PC-9 (cell line): Measurements from ENCODE around the gene NFKBIA. TPM values are rescaled to one million over a fixed set of nuclear protein-coding genes. Genes with fewer than 3 reads are reported as not detected.
"Not testable (repeated sequence)": the region's sequence is repeated elsewhere in the genome, so short reads cannot be mapped to it uniquely, and the experiment has no call there.

Experiments used
- BruUV-seq: library from RNA; stranded (reverse); fragments of 400-500 nt; replicated peaks from 2 replicates; lab custom pipeline; 2021; lab: Mats Ljungman, UMichigan
- CTCF ChIA-PET: fragments of 300-600 bp; sonication (Branson Sonifier 250); formaldehyde crosslinking; loops from one replicate; lab custom pipeline; 2022; ENCODE audit warnings: antibody characterized with exemption; lab: Charles Lee
- POLR2A ChIA-PET: fragments of 300-600 bp; sonication (Branson Sonifier 250); formaldehyde crosslinking; loops from one replicate; lab custom pipeline; 2022; ENCODE audit warnings: antibody characterized with exemption; ENCODE audit not compliant: unreplicated experiment; lab: Charles Lee
- DNase-seq, 2 experiments: peaks; one replicate each; pipeline versions ENCODE4 v3.0.0 to v3.0.0-alpha.2; 2015 to 2022; ENCODE audit warnings: mixed read lengths in 1 of 2
- H2AFZ ChIP-seq: fragments of 200-600 bp; sonication (generic); 2 replicates; pipeline ENCODE4 v1.8.1; 2017; ENCODE audit warnings: antibody characterized with exemption
- H3F3A ChIP-seq: fragments of 200-600 bp; sonication (generic); 2 replicates; pipeline ENCODE4 v1.8.1; 2017; ENCODE audit warnings: antibody characterized with exemption, mild to moderate bottlenecking, low read depth; ENCODE audit not compliant: insufficient read depth
- H3K27ac ChIP-seq: fragments of 200-600 bp; sonication (generic); 2 replicates; pipeline ENCODE4 v1.6.1; 2016; ENCODE audit warnings: mixed run types
- H3K27me3 ChIP-seq: fragments of 200-600 bp; sonication (generic); 2 replicates; pipeline ENCODE4 v1.6.1; 2016; ENCODE audit warnings: low read depth, mixed run types; ENCODE audit not compliant: insufficient read depth
- H3K36me3 ChIP-seq: fragments of 200-600 bp; sonication (generic); 2 replicates; pipeline ENCODE4 v1.6.1; 2016; ENCODE audit warnings: low read depth, mixed run types
- H3K4me1 ChIP-seq: fragments of 200-600 bp; sonication (generic); replicated peaks from 2 replicates; pipeline ENCODE4 v1.6.1; 2016; ENCODE audit warnings: mixed run types; ENCODE audit not compliant: insufficient read depth
- H3K4me2 ChIP-seq: fragments of 200-600 bp; sonication (generic); 2 replicates; pipeline ENCODE4 v1.6.1; 2017; ENCODE audit warnings: mixed run types
- H3K4me3 ChIP-seq: fragments of 200-600 bp; sonication (generic); 2 replicates; pipeline ENCODE4 v1.6.1; 2016; ENCODE audit warnings: mixed run types
- H3K79me2 ChIP-seq: fragments of 200-600 bp; sonication (generic); 2 replicates; pipeline ENCODE4 v1.6.1; 2017; ENCODE audit warnings: low read depth, mixed run types
- H3K9me2 ChIP-seq: fragments of 200-600 bp; sonication (generic); 2 replicates; pipeline ENCODE4 v1.8.1; 2017; ENCODE audit warnings: mild to moderate bottlenecking; ENCODE audit not compliant: insufficient read depth
- H3K9me3 ChIP-seq: fragments of 200-600 bp; sonication (generic); 2 replicates; pipeline ENCODE4 v1.8.1; 2016; ENCODE audit warnings: low read depth; ENCODE audit not compliant: insufficient read depth
- H4K20me1 ChIP-seq: fragments of 200-600 bp; sonication (generic); 2 replicates; pipeline ENCODE4 v1.8.1; 2017; ENCODE audit not compliant: insufficient read depth
- EZH2 ChIP-seq: fragments of 200-600 bp; sonication (generic); IDR thresholded peaks from 2 replicates; pipeline ENCODE4 v1.8.0; 2017; ENCODE audit warnings: antibody characterized with exemption, low read depth
- intact Hi-C: fragments of 100-400 bp; cut with micrococcal nuclease; formaldehyde crosslinking; loops from one replicate; pipeline ENCODE4 v1.10.0; 2022; ENCODE audit not compliant: unreplicated experiment
- total RNA-seq: library from RNA; stranded (reverse); gene quantifications from 2 replicates; pipeline ENCODE4 v1.2.3, GENCODE V29; 2021
- TF ChIP-seq, protein P1 (sequence below): fragments of 200-600 bp; sonication (generic); conservative IDR thresholded peaks from 2 replicates; pipeline ENCODE4 v1.6.1; 2017; ENCODE audit warnings: mixed run types, antibody characterized with exemption, mild to moderate bottlenecking, moderate library complexity

NFKBIA gene
- total RNA-seq, 1 experiment from 2014 or later: 34.8 TPM

DNA sequence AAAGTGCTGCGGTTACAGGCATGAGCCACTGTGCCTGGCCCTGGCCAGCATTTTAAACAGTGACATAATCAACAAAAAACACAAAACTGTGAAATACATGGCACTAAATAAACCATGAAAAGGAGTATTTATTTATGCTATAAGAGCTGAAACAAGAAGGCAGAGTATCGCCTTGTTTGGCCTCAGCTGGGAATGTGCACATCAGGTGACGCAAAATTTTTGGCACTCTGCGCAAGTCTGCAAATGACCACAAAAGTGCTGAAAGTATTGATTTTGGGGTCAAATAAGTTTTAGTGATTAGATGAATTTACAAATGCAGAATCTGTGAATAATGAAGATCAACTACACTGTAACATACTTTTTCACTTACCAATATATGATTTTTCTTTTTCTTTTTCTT, 36.6 kb upstream of the NFKBIA start:
- Histone ChIP-seq H3K4me2 (no peak overlapping the region), H3K9me3 (no peaks in the 10 kb centered on the region), H3K9me2 (no peaks in the 10 kb centered on the region), H4K20me1 (no peaks in the 10 kb centered on the region), H3K27me3 (no peaks in the 10 kb centered on the region), H3K79me2 (no peaks in the 10 kb centered on the region), H3K4me3 (no peak overlapping the region), H3K36me3 (no peaks in the 10 kb centered on the region), H3K27ac (no peak overlapping the region), H3K4me1 (no peaks in the 10 kb centered on the region), H3F3A (no peaks in the 10 kb centered on the region), H2AFZ (no peak overlapping the region)
- no peak for DNase-seq
- ChIA-PET CTCF (interaction anchor here (0.5 kb wide), 1 partner anchor 1674 kb away, joined by 7 read pairs; no protein-coding TSS in a partner anchor), POLR2A (interaction anchor here (0.6 kb wide), 1 partner anchor 68 kb away, joined by 3 read pairs; no protein-coding TSS in a partner anchor)
- intact Hi-C loops: no loop called here
- TF ChIP-seq EZH2: no peak
- BruUV-seq: no TSS peak

DNA sequence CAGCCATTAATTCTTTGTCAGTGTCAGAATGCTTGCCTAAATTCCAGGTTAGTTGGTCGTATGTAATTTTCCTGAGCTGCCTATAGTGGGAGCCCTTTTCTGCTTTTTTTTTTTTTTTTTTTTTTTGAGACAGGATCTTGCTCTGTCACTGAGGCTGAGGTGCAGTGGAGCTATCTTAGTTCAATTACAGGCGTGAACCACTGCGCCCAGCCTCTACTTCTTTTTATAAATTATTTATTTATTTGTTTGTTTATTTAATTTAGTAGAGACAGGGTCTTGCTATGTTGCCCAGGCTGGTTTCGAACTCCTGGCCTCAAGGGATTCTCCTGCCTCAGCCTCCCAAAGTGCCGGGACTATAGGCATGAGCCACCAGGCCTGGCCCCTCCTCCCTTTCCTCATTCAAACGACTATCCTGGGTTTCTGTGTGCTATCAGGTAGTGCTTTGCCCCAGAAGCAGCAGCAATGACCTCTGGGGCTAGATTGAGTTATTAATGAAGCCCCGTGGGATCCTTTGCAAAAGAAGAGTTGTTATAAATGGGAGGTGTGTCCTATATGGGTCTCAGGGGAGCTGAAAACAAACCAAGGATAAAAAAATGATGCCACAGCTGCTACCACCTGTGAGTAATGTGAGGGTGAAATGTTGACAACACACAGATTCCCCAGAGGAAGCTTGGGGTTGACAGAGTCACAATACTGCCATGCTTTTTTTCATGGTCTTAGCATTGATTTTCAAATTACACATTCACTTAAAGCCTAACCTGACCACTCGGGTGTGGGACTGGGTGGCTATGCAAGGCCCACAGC, 34.6 kb upstream of the NFKBIA start:
- ChIA-PET CTCF (interaction anchor here (0.6 to 0.8 kb wide), 3 partner anchors 21 to 1840 kb away, joined by 4 to 8 read pairs (median 6); no protein-coding TSS in a partner anchor), POLR2A (interaction anchor here (0.7 kb wide), 1 partner anchor 36 kb away, joined by 3 read pairs; no protein-coding TSS in a partner anchor)
- H3K4me1 ChIP-seq: no peaks in the 10 kb centered on the region
- no peak overlapping the region for H3K27ac ChIP-seq
- no peak overlapping the region for H3K4me2 ChIP-seq
- no peaks in the 10 kb centered on the region for H3K27me3 ChIP-seq
- BruUV-seq: no TSS peak
- H3K36me3 ChIP-seq: no peaks in the 10 kb centered on the region
- no peaks in the 10 kb centered on the region for H3K9me3 ChIP-seq
- no peaks in the 10 kb centered on the region for H3K9me2 ChIP-seq
- H4K20me1 ChIP-seq: no peaks in the 10 kb centered on the region
- intact Hi-C loops: no loop called here
- H3K79me2 ChIP-seq: no peaks in the 10 kb centered on the region
- DNase-seq: no peak
- TF ChIP-seq, protein P1, sequence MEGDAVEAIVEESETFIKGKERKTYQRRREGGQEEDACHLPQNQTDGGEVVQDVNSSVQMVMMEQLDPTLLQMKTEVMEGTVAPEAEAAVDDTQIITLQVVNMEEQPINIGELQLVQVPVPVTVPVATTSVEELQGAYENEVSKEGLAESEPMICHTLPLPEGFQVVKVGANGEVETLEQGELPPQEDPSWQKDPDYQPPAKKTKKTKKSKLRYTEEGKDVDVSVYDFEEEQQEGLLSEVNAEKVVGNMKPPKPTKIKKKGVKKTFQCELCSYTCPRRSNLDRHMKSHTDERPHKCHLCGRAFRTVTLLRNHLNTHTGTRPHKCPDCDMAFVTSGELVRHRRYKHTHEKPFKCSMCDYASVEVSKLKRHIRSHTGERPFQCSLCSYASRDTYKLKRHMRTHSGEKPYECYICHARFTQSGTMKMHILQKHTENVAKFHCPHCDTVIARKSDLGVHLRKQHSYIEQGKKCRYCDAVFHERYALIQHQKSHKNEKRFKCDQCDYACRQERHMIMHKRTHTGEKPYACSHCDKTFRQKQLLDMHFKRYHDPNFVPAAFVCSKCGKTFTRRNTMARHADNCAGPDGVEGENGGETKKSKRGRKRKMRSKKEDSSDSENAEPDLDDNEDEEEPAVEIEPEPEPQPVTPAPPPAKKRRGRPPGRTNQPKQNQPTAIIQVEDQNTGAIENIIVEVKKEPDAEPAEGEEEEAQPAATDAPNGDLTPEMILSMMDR: peak; percentile 61
- TF ChIP-seq EZH2: no peak
- H2AFZ ChIP-seq: no peak overlapping the region
- H3K4me3 ChIP-seq: no peak overlapping the region
- H3F3A ChIP-seq: no peaks in the 10 kb centered on the region

DNA sequence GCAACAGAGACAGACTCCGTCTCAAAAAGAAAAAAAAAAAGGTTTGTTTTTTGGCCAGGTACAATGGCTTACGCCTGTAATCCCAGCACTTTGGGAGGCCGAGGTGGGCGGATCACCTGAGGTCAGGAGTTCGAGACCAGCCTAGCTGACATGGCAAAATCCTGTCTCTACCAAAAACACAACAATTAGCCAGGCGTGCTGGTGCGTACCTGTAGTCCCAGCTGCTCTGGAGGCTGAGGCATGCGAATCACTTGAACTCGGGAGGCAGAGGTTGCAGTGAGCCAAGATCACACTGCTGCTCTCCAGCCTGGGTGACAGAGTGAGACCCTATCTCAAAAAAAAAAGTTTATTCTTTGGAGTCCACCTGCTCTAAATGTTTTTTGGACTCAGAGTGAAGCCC, 33.9 kb upstream of the NFKBIA start:
- CTCF ChIA-PET: interaction anchor here (0.6 to 0.8 kb wide), 2 partner anchors 21 to 1839 kb away, joined by 4 to 6 read pairs; no protein-coding TSS in a partner anchor
- intact Hi-C loops, H3K27ac ChIP-seq, BruUV-seq, H3F3A ChIP-seq, H3K27me3 ChIP-seq, H3K9me2 ChIP-seq, H3K9me3 ChIP-seq, H3K4me1 ChIP-seq, H3K36me3 ChIP-seq, H4K20me1 ChIP-seq, H3K4me2 ChIP-seq, H3K79me2 ChIP-seq, DNase-seq, H2AFZ ChIP-seq, H3K4me3 ChIP-seq: not testable (repeated sequence)
- POLR2A ChIA-PET: interaction anchor here (0.7 kb wide), 1 partner anchor 35 kb away, joined by 3 read pairs; no protein-coding TSS in a partner anchor

- Histone ChIP-seq H3K27me3 (no peaks in the 10 kb centered on the region), H3K9me3 (no peaks in the 10 kb centered on the region), H3K4me3 (no peak overlapping the region), H2AFZ (no peak overlapping the region), H3K9me2 (no peaks in the 10 kb centered on the region), H3K4me2 (no peak overlapping the region), H3K27ac (no peak overlapping the region), H3K4me1 (no peaks in the 10 kb centered on the region), H3F3A (no peaks in the 10 kb centered on the region), H3K79me2 (no peaks in the 10 kb centered on the region), H3K36me3 (no peaks in the 10 kb centered on the region), H4K20me1 (no peaks in the 10 kb centered on the region)
- no TSS peak for BruUV-seq
- POLR2A ChIA-PET: no interaction called here
- TF ChIP-seq EZH2: no peak
- TF ChIP-seq, protein P1: no peak
- intact Hi-C loops: no loop called here
- DNase-seq: no peak
- CTCF ChIA-PET: no interaction called here
These were observed 30.6 kb upstream of the NFKBIA start for GRCh38 chr14:35435177-35435576.
